RWPE2 (cell line): ENCODE measurements around the gene CDX1.

Experiments
- ATAC-seq: fragments of 200-7000 bp; cut with Tn5 transposase; 3 replicates; pipeline ENCODE4 v1.9.1; 2021; ENCODE audit warnings: low read depth
- DNase-seq: peaks from one replicate; pipeline ENCODE4 v3.0.0-alpha.2; 2020; ENCODE audit warnings: low spot score
- H3K27ac ChIP-seq: fragments of 450-650 bp; 2 replicates; pipeline ENCODE4 v1.5.1; 2017; ENCODE audit warnings: mild to moderate bottlenecking; ENCODE audit not compliant: poor library complexity, severe bottlenecking
- H3K27me3 ChIP-seq: fragments of 250-450 bp; sonication (Bioruptor Pico); 2 replicates; pipeline ENCODE4 v1.5.1; 2021; ENCODE audit warnings: mild to moderate bottlenecking, moderate library complexity; ENCODE audit not compliant: insufficient read depth, poor library complexity, severe bottlenecking
- H3K36me3 ChIP-seq: fragments of 250-450 bp; sonication (Bioruptor Pico); 2 replicates; pipeline ENCODE4 v1.5.1; 2020; ENCODE audit warnings: low read depth, mild to moderate bottlenecking, moderate library complexity
- H3K4me1 ChIP-seq: fragments of 250-450 bp; sonication (Bioruptor Pico); 2 replicates; pipeline ENCODE4 v1.5.1; 2021; ENCODE audit warnings: mild to moderate bottlenecking, moderate library complexity; ENCODE audit not compliant: insufficient read depth, poor library complexity, severe bottlenecking
- H3K4me3 ChIP-seq: fragments of 250-450 bp; sonication (Bioruptor Pico); 2 replicates; pipeline ENCODE4 v1.5.1; 2021; ENCODE audit warnings: mild to moderate bottlenecking, moderate library complexity; ENCODE audit not compliant: severe bottlenecking
- H3K9me3 ChIP-seq: fragments of 250-450 bp; sonication (Bioruptor Pico); 2 replicates; pipeline ENCODE4 v1.5.1; 2021; ENCODE audit warnings: mild to moderate bottlenecking, moderate library complexity; ENCODE audit not compliant: severe bottlenecking
- TF ChIP-seq, protein P1 (sequence below): fragments of 450-650 bp; IDR thresholded peaks from one replicate; pipeline ENCODE4 v1.5.1; 2017; ENCODE audit warnings: mild to moderate bottlenecking, moderate library complexity; ENCODE audit not compliant: poor library complexity, severe bottlenecking

CDX1 gene

DNA sequence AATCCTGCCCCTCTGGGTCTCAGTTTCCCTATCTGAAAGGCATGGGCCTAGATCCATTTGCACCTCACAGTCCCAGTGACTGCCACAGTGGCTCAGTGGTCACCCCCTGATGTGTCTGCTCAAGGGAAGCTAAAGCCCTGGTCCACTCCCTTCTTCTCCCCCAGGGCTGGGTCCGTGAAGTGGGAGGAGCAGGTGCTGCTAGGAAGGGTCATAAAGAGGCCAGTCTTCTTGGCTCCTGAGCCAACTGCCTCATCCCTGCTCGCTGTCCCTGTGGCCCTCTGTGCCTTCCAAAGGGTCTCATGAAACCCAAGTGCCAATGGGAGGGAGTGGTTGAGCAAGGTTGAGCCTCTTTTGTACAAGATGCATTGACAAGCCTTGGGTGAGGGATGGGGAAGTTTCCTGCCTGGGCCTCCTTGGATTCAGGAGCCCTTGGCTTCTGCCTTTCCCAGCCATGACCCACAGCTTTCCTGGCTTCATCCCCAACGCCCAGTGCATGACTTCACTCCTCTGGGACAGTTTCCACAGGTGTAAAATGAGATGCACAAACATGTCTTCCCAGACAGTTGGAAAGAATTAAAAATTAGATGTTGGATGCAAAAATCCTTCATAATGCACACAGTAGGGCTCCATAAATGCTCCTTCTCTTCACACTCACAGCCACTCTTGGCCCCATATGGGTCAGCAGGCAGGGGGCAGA lies 21.7 kb downstream of the CDX1 start:
- Histone ChIP-seq H3K4me3 (no peak overlapping the region), H3K4me1 (no peaks in the 10 kb centered on the region), H3K36me3 (no peaks in the 10 kb centered on the region), H3K27me3 (peaks cover 38% of the 10 kb centered on the region), H3K9me3 (no peaks in the 10 kb centered on the region), H3K27ac (no peak overlapping the region)
- ATAC-seq, result no peak
- TF ChIP-seq, protein P1, sequence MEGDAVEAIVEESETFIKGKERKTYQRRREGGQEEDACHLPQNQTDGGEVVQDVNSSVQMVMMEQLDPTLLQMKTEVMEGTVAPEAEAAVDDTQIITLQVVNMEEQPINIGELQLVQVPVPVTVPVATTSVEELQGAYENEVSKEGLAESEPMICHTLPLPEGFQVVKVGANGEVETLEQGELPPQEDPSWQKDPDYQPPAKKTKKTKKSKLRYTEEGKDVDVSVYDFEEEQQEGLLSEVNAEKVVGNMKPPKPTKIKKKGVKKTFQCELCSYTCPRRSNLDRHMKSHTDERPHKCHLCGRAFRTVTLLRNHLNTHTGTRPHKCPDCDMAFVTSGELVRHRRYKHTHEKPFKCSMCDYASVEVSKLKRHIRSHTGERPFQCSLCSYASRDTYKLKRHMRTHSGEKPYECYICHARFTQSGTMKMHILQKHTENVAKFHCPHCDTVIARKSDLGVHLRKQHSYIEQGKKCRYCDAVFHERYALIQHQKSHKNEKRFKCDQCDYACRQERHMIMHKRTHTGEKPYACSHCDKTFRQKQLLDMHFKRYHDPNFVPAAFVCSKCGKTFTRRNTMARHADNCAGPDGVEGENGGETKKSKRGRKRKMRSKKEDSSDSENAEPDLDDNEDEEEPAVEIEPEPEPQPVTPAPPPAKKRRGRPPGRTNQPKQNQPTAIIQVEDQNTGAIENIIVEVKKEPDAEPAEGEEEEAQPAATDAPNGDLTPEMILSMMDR, result no peak
- DNase-seq, result no peak

DNA sequence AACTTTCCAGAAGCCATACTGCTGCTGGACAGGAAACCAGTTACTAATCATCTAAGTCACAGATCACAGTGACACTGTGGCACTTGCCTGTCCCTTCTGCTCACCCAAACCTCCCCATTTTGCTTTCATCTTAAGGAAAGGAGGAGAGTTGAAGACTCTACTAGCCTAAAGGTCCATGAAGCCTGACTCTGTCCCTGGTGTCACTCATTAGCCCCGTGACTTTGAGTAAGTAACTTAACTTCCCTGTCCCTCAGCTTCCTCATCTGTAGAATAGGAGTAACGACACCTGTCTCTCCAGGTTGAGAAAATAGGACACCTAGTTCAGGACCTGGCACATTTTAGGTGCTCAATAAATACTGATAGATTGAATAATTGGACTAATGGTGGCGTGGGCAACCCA lies 22.7 kb downstream of the CDX1 start:
- ATAC-seq, result no peak
- no peak for DNase-seq
- TF ChIP-seq, protein P1, result no peak
- H3K36me3 ChIP-seq, result no peaks in the 10 kb centered on the region
- H3K27ac ChIP-seq, result no peak overlapping the region
- H3K9me3 ChIP-seq, result no peaks in the 10 kb centered on the region
- no peak overlapping the region for H3K4me3 ChIP-seq
- H3K27me3 ChIP-seq, result peaks cover 38% of the 10 kb centered on the region
- no peaks in the 10 kb centered on the region for H3K4me1 ChIP-seq

DNA sequence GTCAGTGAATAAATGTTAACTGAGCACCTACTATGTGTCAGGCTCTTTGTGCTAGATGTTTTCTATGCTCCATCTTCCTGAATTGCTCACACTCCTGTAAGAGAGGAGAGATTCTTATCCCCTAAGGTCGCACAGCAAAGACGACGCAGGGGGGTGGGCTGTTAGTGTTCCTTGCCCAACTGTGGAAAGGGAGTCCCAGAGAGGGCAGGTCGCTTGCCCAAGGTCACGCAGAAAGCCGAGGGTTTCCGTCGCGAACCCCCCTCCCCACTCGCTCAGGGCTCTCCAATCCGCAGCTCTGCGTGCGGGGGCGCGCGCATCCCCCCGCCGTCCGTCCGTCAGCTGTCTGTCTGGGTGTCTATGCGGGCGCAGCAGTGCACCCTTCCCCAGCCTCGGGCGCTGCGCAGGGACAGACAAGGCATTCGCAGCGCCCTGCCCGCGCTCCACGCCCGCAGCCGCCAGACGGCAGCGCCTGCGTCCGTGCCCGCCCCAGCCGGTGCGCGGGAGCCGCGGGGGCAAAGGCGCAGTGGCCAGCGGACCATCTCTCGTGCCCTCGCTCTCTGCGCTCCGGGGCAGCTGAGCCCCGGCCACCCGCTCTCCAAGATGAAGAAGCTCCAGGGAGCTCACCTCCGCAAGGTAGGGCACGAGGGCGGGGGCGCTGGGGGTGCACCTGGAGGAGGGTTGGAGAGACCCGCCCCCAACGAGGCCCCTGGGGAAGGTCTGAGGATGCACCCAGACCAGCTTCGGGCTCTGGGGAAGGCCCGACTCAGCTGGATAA lies 23.3 kb downstream of the CDX1 start, which contains the start of gene SLC6A7:
Gene SLC6A7, plus strand, starts transcription at position 335 of the 775 bp plus-strand sequence. Its CDS starts 266 bp downstream, at position 601.
- Histone ChIP-seq H3K4me3 (no peak within 1 kb of the TSS), H3K36me3 (no peaks in the 10 kb centered on the region), H3K27me3 (peaks cover 38% of the 10 kb centered on the region), H3K4me1 (no peaks in the 10 kb centered on the region), H3K27ac (no peak within 1 kb of the TSS), H3K9me3 (no peaks in the 10 kb centered on the region)
- DNase-seq (no peak), ATAC-seq (0 out of 3 replicates have a peak, but pooled peaks have one; percentile 22)
- TF ChIP-seq, protein P1, result no peak

DNA sequence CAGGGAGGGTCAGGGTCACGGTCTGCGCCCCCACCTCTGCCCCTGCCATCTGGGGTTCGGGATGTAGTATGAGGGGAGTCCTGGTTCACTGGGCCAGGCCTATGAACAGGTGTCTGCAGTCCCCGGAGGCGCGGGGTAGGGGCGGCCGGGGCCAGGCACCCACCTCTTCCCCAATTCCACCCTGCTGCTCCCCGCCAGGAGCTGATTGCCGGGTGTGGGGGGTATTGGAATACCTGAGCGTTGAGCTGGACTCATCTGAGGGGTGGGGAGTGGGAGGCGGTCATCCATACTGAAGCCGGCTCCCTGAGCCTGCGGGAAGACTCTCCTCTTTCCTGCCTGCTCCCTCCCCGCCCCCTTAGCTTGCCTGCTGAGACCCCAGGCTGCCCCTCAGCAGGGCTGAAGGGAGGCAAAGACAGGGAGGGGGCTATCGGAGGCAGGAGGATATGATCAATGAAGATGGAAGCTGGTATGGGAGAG lies 24.0 kb downstream of the CDX1 start:
- no peak for DNase-seq
- Histone ChIP-seq H3K9me3 (no peaks in the 10 kb centered on the region), H3K4me1 (no peaks in the 10 kb centered on the region), H3K27me3 (peaks cover 38% of the 10 kb centered on the region), H3K4me3 (no peak overlapping the region), H3K27ac (no peak overlapping the region), H3K36me3 (no peaks in the 10 kb centered on the region)
- TF ChIP-seq, protein P1, result no peak
- ATAC-seq, result peak; percentile 34; the same call in 1 of the 3 replicates

DNA sequence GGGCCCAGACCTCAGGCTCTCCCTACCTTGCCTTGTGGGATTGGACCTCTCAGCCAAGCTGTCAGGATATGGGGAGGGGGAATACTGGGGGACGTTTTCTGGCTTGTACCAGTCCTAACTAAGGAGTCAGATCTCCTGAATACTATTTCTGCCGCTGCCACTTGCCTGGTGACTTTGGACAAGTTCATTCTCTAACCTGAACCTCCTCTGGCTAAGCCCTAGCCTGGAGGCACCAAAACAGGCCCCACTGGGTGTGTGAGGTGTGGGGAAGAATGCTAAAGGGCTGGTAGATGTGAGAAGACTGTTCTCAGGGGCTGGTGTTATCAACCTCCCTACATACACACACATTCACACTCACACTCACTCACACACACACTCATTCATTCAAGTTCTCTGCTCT lies 24.4 kb downstream of the CDX1 start:
- TF ChIP-seq, protein P1, result no peak
- Histone ChIP-seq H3K27ac (no peak overlapping the region), H3K4me3 (no peak overlapping the region), H3K9me3 (no peaks in the 10 kb centered on the region), H3K27me3 (peaks cover 38% of the 10 kb centered on the region), H3K4me1 (no peaks in the 10 kb centered on the region), H3K36me3 (no peaks in the 10 kb centered on the region)
- DNase-seq (no peak), ATAC-seq (no peak)
